ENCODE measurements around the gene ZBTB2. TPM values are rescaled to one million over a fixed set of nuclear protein-coding genes. Genes with fewer than 3 reads are reported as not detected.

The ZBTB2 gene
- polyA plus RNA-seq, 1 donor: 16.0 TPM

- Histone ChIP-seq H3K36me3 (ENCODE audit: control insufficient read depth, insufficient read depth, low read length) (peaks cover 60% of the 10 kb centered on the region), H3K27ac (ENCODE audit: low read length) (no peak overlapping the region), H3K9me3 (ENCODE audit: control insufficient read depth, low read depth, low read length) (no peaks in the 10 kb centered on the region), H3K4me3 (ENCODE audit: low read length) (no peak overlapping the region), H3K27me3 (ENCODE audit: control insufficient read depth, insufficient read depth, low read length) (no peaks in the 10 kb centered on the region), H3K4me1 (ENCODE audit: control insufficient read depth, insufficient read depth, low read length) (no peaks in the 10 kb centered on the region)
- DNase-seq: no peak
- no CpG with 5 or more reads among the region's 2 CpGs for whole genome bisulfite sequencing (ENCODE audit: insufficient coverage, low lambda C conversion rate)
Observed at GRCh38 chr6:151408858-151409257, 17.5 kb upstream of the ZBTB2 start.

DNA sequence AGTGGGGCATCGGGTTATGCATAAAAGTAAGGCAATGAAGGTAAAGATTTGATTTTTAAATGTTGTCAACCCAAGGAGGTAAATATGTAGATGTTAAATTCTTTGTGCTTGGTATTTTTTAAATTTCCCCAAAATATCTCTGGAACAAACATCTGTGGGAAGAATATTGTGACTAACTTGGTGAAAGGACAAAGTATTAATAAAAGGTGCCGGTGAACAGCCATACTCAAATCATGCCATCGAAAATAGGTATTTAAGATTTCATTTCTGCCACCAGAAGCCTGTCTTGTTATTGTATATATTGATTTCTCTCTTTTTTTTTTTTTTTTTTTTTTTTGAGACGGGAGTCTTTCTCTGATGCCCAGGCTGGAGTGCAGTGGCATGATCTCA lies 12.6 kb upstream of the ZBTB2 start:
- no peak overlapping the region for H3K27ac ChIP-seq (ENCODE audit: low read length)
- H3K9me3 ChIP-seq (ENCODE audit: control insufficient read depth, low read depth, low read length): no peaks in the 10 kb centered on the region
- no peaks in the 10 kb centered on the region for H3K4me1 ChIP-seq (ENCODE audit: control insufficient read depth, insufficient read depth, low read length)
- H3K4me3 ChIP-seq (ENCODE audit: low read length): no peak overlapping the region
- H3K36me3 ChIP-seq (ENCODE audit: control insufficient read depth, insufficient read depth, low read length): peaks cover 27% of the 10 kb centered on the region
- DNase-seq: no peak
- 100% methylated on average over 2 of the region's 4 CpGs for WGBS (ENCODE audit: insufficient coverage, low lambda C conversion rate)
- H3K27me3 ChIP-seq (ENCODE audit: control insufficient read depth, insufficient read depth, low read length): no peaks in the 10 kb centered on the region

DNA sequence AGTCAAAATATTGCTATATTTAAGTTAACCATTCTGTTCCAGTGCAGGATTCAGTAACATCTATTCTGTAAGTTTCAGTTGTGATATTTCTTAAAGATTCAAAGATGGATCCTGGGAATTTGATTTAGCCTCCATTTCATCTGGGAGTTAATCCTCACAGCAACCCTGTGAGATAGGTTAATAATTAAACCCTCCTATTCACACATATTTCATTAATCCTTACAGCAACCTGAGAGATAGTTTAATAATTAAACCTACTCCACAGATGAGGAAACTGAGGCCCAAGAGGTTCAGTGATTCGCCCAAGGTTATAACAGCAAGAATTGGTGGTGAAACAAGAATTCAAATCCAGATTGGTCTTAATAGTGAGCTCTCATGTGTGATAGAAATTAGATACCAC lies 10.9 kb upstream of the ZBTB2 start:
- no peaks in the 10 kb centered on the region for H3K27me3 ChIP-seq (ENCODE audit: control insufficient read depth, insufficient read depth, low read length)
- DNase-seq: no peak
- no CpG with 5 or more reads among the region's 1 CpG for WGBS (ENCODE audit: insufficient coverage, low lambda C conversion rate)
- no peaks in the 10 kb centered on the region for H3K9me3 ChIP-seq (ENCODE audit: control insufficient read depth, low read depth, low read length)
- no peak overlapping the region for H3K27ac ChIP-seq (ENCODE audit: low read length)
- no peaks in the 10 kb centered on the region for H3K4me1 ChIP-seq (ENCODE audit: control insufficient read depth, insufficient read depth, low read length)
- H3K4me3 ChIP-seq (ENCODE audit: low read length): no peak overlapping the region
- peaks cover 29% of the 10 kb centered on the region for H3K36me3 ChIP-seq (ENCODE audit: control insufficient read depth, insufficient read depth, low read length)

- 61% methylated on average over 3 of the region's 6 CpGs for WGBS (ENCODE audit: insufficient coverage, low lambda C conversion rate)
Observed at GRCh38 chr6:151400473-151400872, 9.1 kb upstream of the ZBTB2 start.

DNA sequence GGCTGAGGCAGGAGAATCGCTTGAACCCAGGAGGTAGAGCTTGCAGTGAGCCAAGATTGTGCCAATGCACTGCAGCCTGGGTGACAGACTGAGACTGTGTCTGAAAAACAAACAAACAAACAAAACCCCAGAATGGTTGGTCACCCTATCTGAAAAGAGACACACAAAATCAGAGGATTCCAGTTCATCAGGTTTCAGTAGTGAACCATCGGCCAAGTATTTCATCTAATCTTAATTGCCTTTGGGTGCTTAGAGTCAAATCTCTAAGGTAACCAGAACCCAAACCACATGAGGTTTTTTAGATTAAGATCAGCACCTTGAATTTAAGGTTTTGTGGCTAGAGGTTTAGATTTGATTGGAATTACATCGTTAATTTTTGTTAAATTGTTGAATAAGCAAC lies 8.3 kb upstream of the ZBTB2 start:
- Histone ChIP-seq H3K27ac (ENCODE audit: low read length) (no peak overlapping the region), H3K4me3 (ENCODE audit: low read length) (no peak overlapping the region), H3K36me3 (ENCODE audit: control insufficient read depth, insufficient read depth, low read length) (peaks cover 18% of the 10 kb centered on the region), H3K27me3 (ENCODE audit: control insufficient read depth, insufficient read depth, low read length) (no peaks in the 10 kb centered on the region), H3K9me3 (ENCODE audit: control insufficient read depth, low read depth, low read length) (no peaks in the 10 kb centered on the region), H3K4me1 (ENCODE audit: control insufficient read depth, insufficient read depth, low read length) (peaks cover 4% of the 10 kb centered on the region)
- DNase-seq: no peak
- 70% methylated on average over 2 of the region's 3 CpGs for WGBS (ENCODE audit: insufficient coverage, low lambda C conversion rate)

More at GRCh38 chr6:151400473-151400872, 9.1 kb upstream of the ZBTB2 start:
- no peaks in the 10 kb centered on the region for H3K27me3 ChIP-seq (ENCODE audit: control insufficient read depth, insufficient read depth, low read length)
- H3K9me3 ChIP-seq (ENCODE audit: control insufficient read depth, low read depth, low read length): no peaks in the 10 kb centered on the region
- H3K4me1 ChIP-seq (ENCODE audit: control insufficient read depth, insufficient read depth, low read length): peaks cover under 1% of the 10 kb centered on the region
- H3K36me3 ChIP-seq (ENCODE audit: control insufficient read depth, insufficient read depth, low read length): peaks cover 25% of the 10 kb centered on the region
- DNase-seq: no peak
- no peak overlapping the region for H3K27ac ChIP-seq (ENCODE audit: low read length)
- H3K4me3 ChIP-seq (ENCODE audit: low read length): no peak overlapping the region

GRCh38 chr6:151393410-151393809 lies 2.1 kb upstream of the ZBTB2 start:
- H3K27me3 ChIP-seq (ENCODE audit: control insufficient read depth, insufficient read depth, low read length): no peaks in the 10 kb centered on the region
- peaks cover 5% of the 10 kb centered on the region for H3K36me3 ChIP-seq (ENCODE audit: control insufficient read depth, insufficient read depth, low read length)
- H3K4me1 ChIP-seq (ENCODE audit: control insufficient read depth, insufficient read depth, low read length): peaks cover 31% of the 10 kb centered on the region
- no peak for DNase-seq
- WGBS (ENCODE audit: insufficient coverage, low lambda C conversion rate): 67% methylated on average over 1 of the region's 4 CpGs
- no peak overlapping the region for H3K4me3 ChIP-seq (ENCODE audit: low read length)
- no peaks in the 10 kb centered on the region for H3K9me3 ChIP-seq (ENCODE audit: control insufficient read depth, low read depth, low read length)
- peak overlapping the region; percentile 91 for H3K27ac ChIP-seq (ENCODE audit: low read length)

DNA sequence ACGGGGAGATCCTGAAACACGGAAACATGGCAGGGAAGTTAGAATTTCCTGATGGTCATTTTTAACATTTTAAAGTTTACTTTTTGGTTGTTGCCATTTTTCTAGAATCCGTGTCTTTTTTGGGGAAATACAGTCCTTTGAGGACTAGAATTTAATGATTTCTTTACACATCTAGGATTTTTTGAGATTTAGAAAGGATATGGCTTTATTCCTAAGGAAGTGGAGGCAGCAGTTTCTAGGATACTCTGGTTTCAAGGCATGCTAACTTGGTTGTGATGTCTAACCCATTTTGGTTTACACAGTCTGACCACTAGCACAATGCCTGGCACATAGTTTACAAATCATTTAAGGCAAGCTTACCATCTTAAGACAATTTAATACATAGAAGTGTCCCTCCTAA lies 1.1 kb upstream of the ZBTB2 start:
- Histone ChIP-seq H3K36me3 (ENCODE audit: control insufficient read depth, insufficient read depth, low read length) (no peaks in the 10 kb centered on the region), H3K9me3 (ENCODE audit: control insufficient read depth, low read depth, low read length) (no peaks in the 10 kb centered on the region), H3K27ac (ENCODE audit: low read length) (peak overlapping the region; percentile 91), H3K27me3 (ENCODE audit: control insufficient read depth, insufficient read depth, low read length) (no peaks in the 10 kb centered on the region), H3K4me1 (ENCODE audit: control insufficient read depth, insufficient read depth, low read length) (peaks cover 31% of the 10 kb centered on the region), H3K4me3 (ENCODE audit: low read length) (peak overlapping the region; percentile 66)
- WGBS (ENCODE audit: insufficient coverage, low lambda C conversion rate): 0% methylated on average over 1 of the region's 3 CpGs
- DNase-seq: no peak

GRCh38 chr6:151390851-151391470 lies 398 bp downstream of the ZBTB2 start:
- no peaks in the 10 kb centered on the region for H3K9me3 ChIP-seq (ENCODE audit: control insufficient read depth, low read depth, low read length)
- no CpG with 5 or more reads among the region's 78 CpGs for WGBS (ENCODE audit: insufficient coverage, low lambda C conversion rate)
- H3K4me3 ChIP-seq (ENCODE audit: low read length): peak overlapping the region; percentile 66
- H3K4me1 ChIP-seq (ENCODE audit: control insufficient read depth, insufficient read depth, low read length): peaks cover 31% of the 10 kb centered on the region
- H3K27me3 ChIP-seq (ENCODE audit: control insufficient read depth, insufficient read depth, low read length): no peaks in the 10 kb centered on the region
- H3K36me3 ChIP-seq (ENCODE audit: control insufficient read depth, insufficient read depth, low read length): peaks cover 3% of the 10 kb centered on the region
- H3K27ac ChIP-seq (ENCODE audit: low read length): peak overlapping the region; percentile 91
- peak; percentile 56 to 79 for DNase-seq

DNA sequence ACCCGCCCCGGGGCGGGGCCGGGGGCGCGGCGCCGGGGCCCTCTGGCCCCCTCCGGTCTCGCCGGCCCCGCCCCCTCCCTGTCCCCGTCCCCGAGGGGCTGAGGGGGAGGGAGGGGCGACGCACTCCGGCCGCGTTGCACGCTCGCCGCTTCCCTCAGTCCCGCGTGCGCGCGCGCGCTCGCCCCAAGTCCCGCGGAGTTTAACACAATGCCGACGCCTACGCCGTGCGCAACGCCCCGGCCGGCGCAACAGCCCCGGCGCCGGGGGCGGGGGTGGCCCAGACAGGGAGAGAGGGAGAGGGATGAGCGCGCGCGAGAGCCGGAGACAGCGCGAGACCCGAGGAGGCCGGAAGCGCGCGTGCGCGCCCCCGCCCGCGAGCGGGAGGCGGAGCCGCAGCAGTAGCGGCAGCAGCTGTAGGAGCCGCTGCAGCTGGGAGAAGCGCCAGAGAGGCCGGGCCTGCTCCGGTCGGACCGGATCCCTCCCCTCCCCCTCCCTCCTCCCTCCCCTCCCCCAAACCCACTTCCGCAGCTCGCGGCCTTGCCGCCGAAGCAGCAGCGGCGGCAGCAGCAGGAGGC lies 996 bp downstream of the ZBTB2 start:
- peak; percentile 100 for DNase-seq
- Histone ChIP-seq H3K36me3 (ENCODE audit: control insufficient read depth, insufficient read depth, low read length) (peaks cover 3% of the 10 kb centered on the region), H3K4me1 (ENCODE audit: control insufficient read depth, insufficient read depth, low read length) (peaks cover 29% of the 10 kb centered on the region), H3K27me3 (ENCODE audit: control insufficient read depth, insufficient read depth, low read length) (no peaks in the 10 kb centered on the region), H3K9me3 (ENCODE audit: control insufficient read depth, low read depth, low read length) (no peaks in the 10 kb centered on the region), H3K4me3 (ENCODE audit: low read length) (peak overlapping the region; percentile 66), H3K27ac (ENCODE audit: low read length) (peak overlapping the region; percentile 91)
- WGBS (ENCODE audit: insufficient coverage, low lambda C conversion rate): no CpG with 5 or more reads among the region's 79 CpGs

DNA sequence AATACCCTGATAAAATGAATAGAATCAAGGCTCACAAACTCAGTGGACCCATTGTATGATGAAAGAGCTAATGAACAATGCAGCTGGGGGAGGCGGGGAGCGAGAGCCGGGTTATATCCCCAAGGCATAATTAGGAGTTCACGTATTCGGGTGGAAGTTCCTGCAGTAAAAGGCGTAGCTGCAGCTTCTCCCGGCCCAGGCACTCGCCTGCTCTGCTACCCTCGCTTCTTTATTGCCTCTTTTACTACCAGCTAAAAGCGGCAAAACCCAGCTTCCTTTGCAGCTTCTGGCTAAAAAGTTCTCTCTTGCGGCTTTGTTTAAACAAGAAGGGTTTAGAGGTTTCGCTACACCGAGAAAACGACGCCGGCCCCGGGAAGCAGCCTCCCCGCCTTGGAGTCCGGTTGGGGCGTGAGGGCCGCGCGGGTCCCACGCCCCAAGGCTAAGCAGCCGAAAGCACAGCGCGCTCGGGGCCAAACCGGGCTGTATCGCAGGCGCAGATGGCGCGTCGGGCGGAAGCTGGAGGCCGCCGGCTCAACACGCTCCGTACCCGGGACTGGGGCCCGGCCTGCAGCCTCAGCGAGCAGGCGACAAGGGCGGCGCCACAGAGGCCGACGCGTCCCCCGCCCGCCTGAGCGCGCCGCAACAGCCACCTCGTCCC lies 1.6 kb downstream of the ZBTB2 start:
- H3K36me3 ChIP-seq (ENCODE audit: control insufficient read depth, insufficient read depth, low read length): peaks cover 3% of the 10 kb centered on the region
- no peaks in the 10 kb centered on the region for H3K9me3 ChIP-seq (ENCODE audit: control insufficient read depth, low read depth, low read length)
- peak overlapping the region; percentile 95 for H3K4me3 ChIP-seq (ENCODE audit: low read length)
- H3K4me1 ChIP-seq (ENCODE audit: control insufficient read depth, insufficient read depth, low read length): peaks cover 27% of the 10 kb centered on the region
- WGBS (ENCODE audit: insufficient coverage, low lambda C conversion rate): no CpG with 5 or more reads among the region's 54 CpGs
- DNase-seq: peak in 1 of 2 donors; percentile 55
- peak overlapping the region; percentile 100 for H3K27ac ChIP-seq (ENCODE audit: low read length)
- no peaks in the 10 kb centered on the region for H3K27me3 ChIP-seq (ENCODE audit: control insufficient read depth, insufficient read depth, low read length)
